ENCODE data around the gene PCSK2.

GRCh38 chr20:17227669-17228623, 1.1 kb downstream of the PCSK2 start:
- TF ChIP-seq CTCF (IDR thresholded peaks at IDR 0.05), result no peak
- TF ChIP-seq POLR2A (IDR thresholded peaks at IDR 0.05), result no peak

All from esophagus squamous epithelium (tissue), 4 donors.